Stomach (tissue), 9 donors: ENCODE data around the gene SACM1L. TPM values are rescaled to one million over a fixed set of nuclear protein-coding genes. Genes with fewer than 3 reads are reported as not detected.

Experiments used
- DNase-seq, 2 donors: peaks; one replicate each; pipeline versions ENCODE4 v3.0.0 to v3.0.0-alpha.2; 2013 to 2019
- H3K27ac ChIP-seq, 5 donors: fragments of 200-600 bp in 4 of 5; sonication (generic) in 4 of 5; one replicate each; pipeline ENCODE4 v1.5.1; 2013 to 2019; ENCODE audit warnings: mild to moderate bottlenecking in 1 of 5, moderate library complexity in 1 of 5
- H3K27me3 ChIP-seq, 3 donors: fragments of 200-600 bp; sonication (generic); one replicate each; pipeline ENCODE4 v1.5.1; 2017 to 2019; ENCODE audit warnings: mixed run types in 1 of 3
- H3K36me3 ChIP-seq, 4 donors: fragments of 200-600 bp; sonication (generic); 1 replicate in 3 of 4; 2 replicates in 1 of 4; pipeline ENCODE4 v1.5.1; 2016 to 2019
- H3K4me1 ChIP-seq, 4 donors: fragments of 200-600 bp; sonication (generic); one replicate each; pipeline ENCODE4 v1.5.1; 2016 to 2019
- H3K4me3 ChIP-seq, 4 donors: fragments of 200-600 bp; sonication (generic) in 3 of 4; one replicate each; pipeline ENCODE4 v1.5.1; 2016 to 2019; ENCODE audit warnings: mild to moderate bottlenecking in 1 of 4
- H3K9me3 ChIP-seq, 4 donors: fragments of 200-600 bp; sonication (generic); one replicate each; pipeline ENCODE4 v1.5.1; 2016 to 2019
- CTCF ChIP-seq, 7 experiments: fragments of 450-650 bp in 4 of 7; fragments of 200-600 bp in 3 of 7; sonication (generic) in 3 of 7; IDR thresholded peaks; one replicate each; pipeline ENCODE4 v1.5.1; 2016 to 2019; ENCODE audit warnings: antibody characterized with exemption in 7 of 7, control low read depth in 2 of 7, mild to moderate bottlenecking in 1 of 7
- EP300 ChIP-seq: sonication (generic); formaldehyde crosslinking; IDR thresholded peaks from one replicate; pipeline ENCODE4 v1.6.1; 2017; ENCODE audit warnings: antibody characterized with exemption
- POLR2A ChIP-seq, 4 donors: fragments of 450-650 bp; IDR thresholded peaks; one replicate each; pipeline ENCODE4 v1.6.1; 2016; ENCODE audit warnings: antibody characterized with exemption in 4 of 4, control low read depth in 2 of 4, mild to moderate bottlenecking in 1 of 4, moderate library complexity in 1 of 4
- POLR2AphosphoS5 ChIP-seq, 3 donors: sonication (generic); formaldehyde crosslinking; IDR thresholded peaks; one replicate each; pipeline ENCODE4 v1.6.1; 2016; ENCODE audit warnings: antibody characterized with exemption in 3 of 3
- WGBS, 5 donors: extraction: QIAGEN DNeasy Blood & Tissue Kit in 3 of 5; methylation state at CpG; one replicate each; pipeline versions ENCODE4 v1.1.5 to v1.1.7; 2013 to 2018; 5-methylcytosine and 5-hydroxymethylcytosine counted together
- intact Hi-C: fragments of 100-400 bp; cut with DNase I; formaldehyde crosslinking; loops from one replicate; pipeline ENCODE4 v1.15.1; 2023; ENCODE audit warnings: low total_unique reads
- polyA plus RNA-seq, 3 donors: library from polyadenylated mRNA; stranded (reverse); fragments of 200-250 nt; gene quantifications; one replicate each; pipeline ENCODE4 v1.2.3, GENCODE V29; 2013
- total RNA-seq, 5 donors: library from RNA; depleted of rRNA; stranded (reverse); fragments of >200 nt; gene quantifications; one replicate each; pipeline versions ENCODE4 v1.1.0 to v1.2.3, GENCODE V29; 2014 to 2016
- donor health status: healthy with polysubstance abuse.
- donor health status: Bipolar disorder and iron deficiency.
- donor health status: healthy.

Gene SACM1L
- total and polyA plus RNA-seq, 8 donors, result 9.8 to 118 (median 30.8) TPM

GRCh38 chr3:45773714-45774449, 84.7 kb downstream of the SACM1L start:
- TF ChIP-seq EP300 (no peak), POLR2A (IDR thresholded peaks at IDR 0.05) (no peak), CTCF (IDR thresholded peaks at IDR 0.05) (no peak)
- Histone ChIP-seq H3K27ac (no peak overlapping the region), H3K4me1 (no peaks in the 10 kb centered on the region), H3K27me3 (peaks cover 0 to 7% (median 0%) of the 10 kb centered on the region in 3 donors), H3K36me3 (no peaks in the 10 kb centered on the region), H3K4me3 (no peak overlapping the region), H3K9me3 (no peaks in the 10 kb centered on the region)
- DNase-seq, result peak in 1 of 2 donors; percentile 36
- WGBS, 5 donors, result 38 to 53% (median 42%) methylated on average over 7 of the region's 7 CpGs
- intact Hi-C loops, result no loop called here

DNA sequence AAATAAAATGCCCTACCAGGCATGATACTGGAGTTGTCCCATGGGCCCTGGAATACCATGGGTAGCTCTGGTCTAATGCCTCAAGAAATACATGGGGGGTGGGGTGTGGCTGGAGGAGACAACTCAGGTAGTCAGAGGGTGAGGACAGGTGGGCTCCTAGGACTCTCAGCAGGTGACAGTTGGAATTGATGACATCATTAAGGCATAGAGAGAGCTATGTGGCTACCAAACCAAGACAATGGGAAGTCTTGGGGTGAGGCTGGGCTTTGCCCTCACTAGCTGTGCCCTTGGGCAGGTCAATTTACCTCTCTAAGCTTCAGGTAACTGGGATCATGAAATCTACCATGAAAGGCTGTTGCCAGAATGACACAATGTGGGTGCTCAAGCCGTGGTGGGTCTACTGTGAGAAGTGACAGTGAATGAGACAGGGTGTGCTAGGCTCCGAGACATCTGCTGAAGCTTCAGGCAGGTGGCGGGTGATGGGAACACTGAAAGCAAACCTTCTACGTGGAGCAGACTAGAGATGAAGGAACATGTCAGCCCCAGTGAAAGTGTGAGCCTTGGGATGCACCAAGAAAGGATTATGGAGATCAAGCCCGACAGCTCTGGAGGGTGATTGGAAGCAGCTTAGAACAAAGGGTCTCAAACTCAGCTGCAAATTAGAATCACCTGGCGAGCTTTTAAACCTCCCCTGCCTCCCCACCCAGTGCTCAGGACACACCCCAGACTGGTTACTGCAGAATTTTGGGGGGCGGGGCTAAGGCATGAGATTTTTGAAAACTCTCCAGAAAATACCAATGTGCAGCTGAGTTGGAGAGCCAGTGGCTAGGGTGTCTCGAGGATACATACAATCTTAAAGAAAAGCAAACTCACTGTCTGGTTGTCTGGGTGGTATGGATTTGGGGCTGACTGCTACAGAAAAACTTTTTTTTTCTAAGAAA, 85.7 kb downstream of the SACM1L start:
- peaks cover 0 to 3% (median under 1%) of the 10 kb centered on the region in 4 donors for H3K4me1 ChIP-seq
- no peaks in the 10 kb centered on the region for H3K9me3 ChIP-seq
- intact Hi-C loops, result no loop called here
- H3K27ac ChIP-seq, result no peak overlapping the region
- H3K27me3 ChIP-seq, result peaks cover 0 to 7% (median 0%) of the 10 kb centered on the region in 3 donors
- no peak overlapping the region for H3K4me3 ChIP-seq
- WGBS, 5 donors, result 78 to 84% (median 81%) methylated on average over 8 of the region's 8 CpGs
- no peaks in the 10 kb centered on the region for H3K36me3 ChIP-seq
- DNase-seq, result peak in 1 of 2 donors; percentile 20
- no peak for TF ChIP-seq POLR2AphosphoS5 (IDR thresholded peaks at IDR 0.05)
- TF ChIP-seq EP300, result no peak
- no peak for TF ChIP-seq POLR2A (IDR thresholded peaks at IDR 0.05)
- TF ChIP-seq CTCF (IDR thresholded peaks at IDR 0.05), result no peak

DNA sequence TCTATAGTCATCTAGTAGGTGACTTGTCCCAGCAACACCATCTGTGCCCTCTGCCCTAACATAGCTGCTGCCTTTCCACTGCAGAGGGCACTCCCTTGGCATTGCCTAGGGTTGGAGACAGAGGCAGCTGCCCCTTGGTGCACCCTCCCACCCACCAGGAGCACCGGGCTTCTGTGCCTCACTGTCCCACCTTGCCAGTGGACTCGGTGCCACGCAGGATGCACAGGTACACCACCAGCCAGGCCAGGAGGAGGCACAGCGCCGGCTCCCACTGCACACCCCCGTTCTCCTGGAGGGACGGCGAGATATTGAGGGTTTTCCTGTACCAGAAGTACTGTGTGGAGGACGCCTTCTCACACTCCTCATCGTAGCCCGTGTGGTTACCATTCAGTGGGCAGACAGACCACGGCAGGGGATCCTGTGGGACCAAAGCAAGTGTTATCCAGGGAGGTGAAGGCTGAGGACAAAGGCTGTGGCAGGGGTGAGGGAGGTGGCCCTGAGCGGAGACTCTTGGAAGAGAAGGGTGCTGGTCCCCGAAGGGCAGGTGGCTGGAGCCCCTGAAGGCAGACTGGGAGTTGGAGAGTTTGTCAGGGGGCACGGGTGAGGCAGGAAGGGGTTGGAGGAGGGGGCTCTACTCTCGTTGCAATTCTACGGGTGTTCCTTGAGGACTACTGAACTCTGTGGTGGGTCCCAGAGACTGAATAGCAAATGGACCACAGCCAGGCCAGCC, 86.5 kb downstream of the SACM1L start:
- 85 to 91% (median 89%) methylated on average over 17 of the region's 17 CpGs for WGBS, 5 donors
- TF ChIP-seq POLR2AphosphoS5 (IDR thresholded peaks at IDR 0.05), result no peak
- TF ChIP-seq POLR2A (IDR thresholded peaks at IDR 0.05), result no peak
- no peak for TF ChIP-seq EP300
- no peak for TF ChIP-seq CTCF (IDR thresholded peaks at IDR 0.05)
- peak in 1 of 2 donors; percentile 23 for DNase-seq
- peaks cover 0 to 9% (median 4%) of the 10 kb centered on the region in 4 donors for H3K4me1 ChIP-seq
- H3K9me3 ChIP-seq, result no peaks in the 10 kb centered on the region
- no peaks in the 10 kb centered on the region for H3K36me3 ChIP-seq
- H3K27me3 ChIP-seq, result peaks cover 0 to 7% (median 0%) of the 10 kb centered on the region in 3 donors
- H3K27ac ChIP-seq, result no peak overlapping the region
- H3K4me3 ChIP-seq, result no peak overlapping the region
- intact Hi-C loops, result no loop called here

DNA sequence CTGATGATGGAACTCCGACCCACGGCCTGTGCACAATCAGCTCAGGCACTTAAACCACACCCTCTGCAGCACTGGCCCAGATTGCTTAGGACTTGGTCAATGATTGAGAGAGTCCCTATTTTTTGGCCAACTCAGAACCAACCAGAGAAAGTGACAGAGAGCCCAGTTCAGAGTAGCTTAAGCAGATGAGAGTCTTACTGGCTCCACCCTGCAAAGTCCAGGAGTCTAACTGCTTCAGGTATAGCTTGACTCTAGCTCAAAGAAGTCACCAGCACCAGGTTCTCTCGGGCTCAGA, 87.1 kb downstream of the SACM1L start:
- no peaks in the 10 kb centered on the region for H3K36me3 ChIP-seq
- no peak for TF ChIP-seq CTCF (IDR thresholded peaks at IDR 0.05)
- no peak for TF ChIP-seq POLR2AphosphoS5 (IDR thresholded peaks at IDR 0.05)
- no peak for TF ChIP-seq EP300
- H3K27me3 ChIP-seq, result peaks cover 0 to 7% (median 0%) of the 10 kb centered on the region in 3 donors
- whole genome bisulfite sequencing, 5 donors, result 32 to 43% (median 32%) methylated on average over 3 of the region's 3 CpGs
- peak in 1 of 2 donors; percentile 14 for DNase-seq
- H3K4me3 ChIP-seq, result no peak overlapping the region
- H3K9me3 ChIP-seq, result no peaks in the 10 kb centered on the region
- no peak overlapping the region for H3K27ac ChIP-seq
- H3K4me1 ChIP-seq, result peaks cover 0 to 10% (median 4%) of the 10 kb centered on the region in 4 donors
- intact Hi-C loops, result no loop called here
